Subcutaneous abdominal adipose tissue (tissue), 5 donors: ENCODE data around the gene TNFRSF9.
A peak's percentile ranks its signal among the peaks of the same experiment; 100 is the strongest.

Experiments
- H3K27ac ChIP-seq: one replicate; pipeline ENCODE4 v1.7.0; 2013; ENCODE audit warnings: low read depth, mild to moderate bottlenecking, inconsistent platforms, low read length, moderate library complexity
- H3K27me3 ChIP-seq, 5 donors: one replicate each; pipeline ENCODE4 v1.7.0; 2013; ENCODE audit warnings: low read length in 5 of 5, inconsistent platforms in 1 of 5; ENCODE audit not compliant: control insufficient read depth in 5 of 5, insufficient read depth in 4 of 5
- H3K36me3 ChIP-seq, 5 donors: one replicate each; pipeline ENCODE4 v1.7.0; 2013; ENCODE audit warnings: low read length in 5 of 5; ENCODE audit not compliant: control insufficient read depth in 5 of 5, insufficient read depth in 5 of 5
- H3K4me1 ChIP-seq, 5 donors: one replicate each; pipeline ENCODE4 v1.7.0; 2013; ENCODE audit warnings: low read length in 5 of 5, mild to moderate bottlenecking in 3 of 5, moderate library complexity in 1 of 5; ENCODE audit not compliant: control insufficient read depth in 5 of 5, insufficient read depth in 5 of 5
- H3K4me3 ChIP-seq, 5 donors: one replicate each; pipeline ENCODE4 v1.7.0; 2013; ENCODE audit warnings: low read length in 5 of 5, low read depth in 1 of 5
- H3K9ac ChIP-seq, 5 donors: one replicate each; pipeline ENCODE4 v1.7.0; 2013; ENCODE audit warnings: low read length in 5 of 5, mild to moderate bottlenecking in 4 of 5, moderate library complexity in 3 of 5
- H3K9me3 ChIP-seq, 5 donors: one replicate each; pipeline ENCODE4 v1.7.0; 2013; ENCODE audit warnings: low read length in 5 of 5; ENCODE audit not compliant: control insufficient read depth in 5 of 5
- donor health status: healthy.
- donor health status: healthy.
- donor health status: healthy.
- donor health status: healthy.
- donor health status: healthy.

The TNFRSF9 gene

GRCh38 chr1:7902478-7903085 is 38.1 kb downstream of the TNFRSF9 start:
- peak overlapping the region in 2 of 5 donors; percentile 5 to 64 for H3K9ac ChIP-seq
- H3K27me3 ChIP-seq = peaks cover 0 to 4% (median 0%) of the 10 kb centered on the region in 5 donors

DNA sequence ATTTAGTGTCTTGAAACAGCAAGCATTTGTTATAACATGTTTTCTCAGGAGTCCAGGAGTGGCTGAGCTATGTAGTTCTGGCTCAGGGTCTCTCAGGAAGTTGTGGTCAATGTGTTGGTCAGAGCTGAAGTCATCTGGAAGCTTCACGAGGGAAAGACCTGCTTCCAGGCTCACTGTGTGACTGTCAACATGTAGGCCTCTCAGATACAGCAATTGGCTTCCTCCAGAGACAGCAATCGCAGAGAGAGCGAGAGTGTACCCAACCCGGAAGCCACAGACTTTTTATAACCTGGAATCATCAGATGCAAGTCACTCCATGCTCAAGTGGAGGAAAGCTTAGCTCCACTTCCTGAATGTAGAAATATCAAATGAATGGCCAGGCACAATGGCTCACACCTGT is 40.9 kb downstream of the TNFRSF9 start:
- Histone ChIP-seq H3K4me1 (peaks cover 0 to 6% (median 5%) of the 10 kb centered on the region in 5 donors), H3K27me3 (peaks cover 0 to 4% (median 0%) of the 10 kb centered on the region in 5 donors), H3K9ac (no peak overlapping the region), H3K27ac (no peak overlapping the region), H3K9me3 (peaks cover 0 to 2% (median 0%) of the 10 kb centered on the region in 5 donors), H3K36me3 (no peaks in the 10 kb centered on the region), H3K4me3 (no peak overlapping the region)

More at GRCh38 chr1:7902478-7903085, 38.1 kb downstream of the TNFRSF9 start:
- Histone ChIP-seq H3K36me3 (no peaks in the 10 kb centered on the region), H3K4me3 (peak overlapping the region; percentile 37 to 68 (median 48)), H3K27ac (no peak overlapping the region), H3K9me3 (peaks cover 0 to 2% (median 0%) of the 10 kb centered on the region in 5 donors), H3K4me1 (peaks cover 0 to 6% (median 5%) of the 10 kb centered on the region in 5 donors)

GRCh38 chr1:7898962-7899361 is 41.7 kb downstream of the TNFRSF9 start:
- Histone ChIP-seq H3K27ac (no peak overlapping the region), H3K9ac (no peak overlapping the region), H3K36me3 (no peaks in the 10 kb centered on the region), H3K4me1 (peaks cover 0 to 6% (median 5%) of the 10 kb centered on the region in 5 donors), H3K4me3 (no peak overlapping the region), H3K9me3 (peaks cover 0 to 2% (median 0%) of the 10 kb centered on the region in 5 donors), H3K27me3 (peaks cover 0 to 4% (median 0%) of the 10 kb centered on the region in 5 donors)

GRCh38 chr1:7896994-7897393 is 43.6 kb downstream of the TNFRSF9 start:
- Histone ChIP-seq H3K4me1 (no peaks in the 10 kb centered on the region), H3K4me3 (no peak overlapping the region), H3K9me3 (peaks cover 0 to 2% (median 0%) of the 10 kb centered on the region in 5 donors), H3K9ac (no peak overlapping the region), H3K36me3 (no peaks in the 10 kb centered on the region), H3K27ac (no peak overlapping the region), H3K27me3 (peaks cover 0 to 1% (median 0%) of the 10 kb centered on the region in 5 donors)

- no peak overlapping the region for H3K4me3 ChIP-seq
- H3K9ac ChIP-seq = peak overlapping the region in 1 of 5 donors; percentile 30
- no peak overlapping the region for H3K27ac ChIP-seq
- no peaks in the 10 kb centered on the region for H3K36me3 ChIP-seq
- peaks cover 0 to 6% (median under 1%) of the 10 kb centered on the region in 5 donors for H3K27me3 ChIP-seq
- H3K4me1 ChIP-seq = no peaks in the 10 kb centered on the region
- H3K9me3 ChIP-seq = peaks cover 0 to 2% (median 0%) of the 10 kb centered on the region in 5 donors
These were observed 47.0 kb downstream of the TNFRSF9 start for GRCh38 chr1:7893529-7894180.

DNA sequence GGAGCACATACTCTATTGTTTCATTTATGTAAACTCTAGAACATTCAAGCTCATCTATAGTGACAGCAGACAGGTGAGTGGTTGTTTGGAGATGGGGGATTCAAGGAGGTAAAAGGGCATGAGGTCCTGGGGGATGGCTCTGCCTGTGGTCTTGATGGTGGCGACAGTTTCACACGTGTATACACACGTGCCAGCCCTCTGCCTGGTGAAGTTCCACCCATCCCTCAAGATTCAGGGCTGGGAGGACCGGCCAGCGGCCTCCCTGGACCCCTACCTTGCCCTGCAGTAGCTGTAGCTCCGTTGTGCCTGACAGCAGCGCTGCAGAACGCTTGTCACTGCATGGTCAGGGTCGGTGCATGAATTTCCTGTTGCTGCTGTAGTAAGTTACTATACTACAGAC is 48.8 kb downstream of the TNFRSF9 start:
- Histone ChIP-seq H3K9me3 (peaks cover 0 to 2% (median 0%) of the 10 kb centered on the region in 5 donors), H3K36me3 (no peaks in the 10 kb centered on the region), H3K9ac (no peak overlapping the region), H3K27ac (no peak overlapping the region), H3K27me3 (peaks cover 0 to 19% (median 9%) of the 10 kb centered on the region in 5 donors), H3K4me3 (no peak overlapping the region), H3K4me1 (no peaks in the 10 kb centered on the region)

DNA sequence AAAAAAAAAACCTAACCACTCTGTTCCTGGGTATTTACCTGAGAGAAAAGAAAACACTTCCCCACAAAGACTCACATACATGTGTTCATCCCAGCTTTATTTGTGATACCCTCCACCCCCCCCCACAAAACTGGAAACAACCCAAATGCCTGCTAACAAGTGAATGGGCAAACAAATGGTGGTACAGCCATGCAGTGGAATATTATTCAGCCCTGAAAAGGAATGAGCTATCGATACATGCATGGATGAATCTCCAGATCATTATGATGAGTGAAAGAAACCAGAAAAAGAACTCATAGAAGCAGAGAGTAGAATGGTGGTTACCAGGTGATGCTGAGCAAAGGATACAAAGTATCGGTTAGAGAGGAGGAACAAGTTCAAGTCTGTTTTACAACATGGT is 49.8 kb downstream of the TNFRSF9 start:
- H3K9ac ChIP-seq = no peak overlapping the region
- no peak overlapping the region for H3K4me3 ChIP-seq
- peaks cover 0 to 2% (median 0%) of the 10 kb centered on the region in 5 donors for H3K9me3 ChIP-seq
- H3K4me1 ChIP-seq = peaks cover 0 to 2% (median 0%) of the 10 kb centered on the region in 5 donors
- no peak overlapping the region for H3K27ac ChIP-seq
- H3K36me3 ChIP-seq = no peaks in the 10 kb centered on the region
- H3K27me3 ChIP-seq = peaks cover 0 to 23% (median 9%) of the 10 kb centered on the region in 5 donors

DNA sequence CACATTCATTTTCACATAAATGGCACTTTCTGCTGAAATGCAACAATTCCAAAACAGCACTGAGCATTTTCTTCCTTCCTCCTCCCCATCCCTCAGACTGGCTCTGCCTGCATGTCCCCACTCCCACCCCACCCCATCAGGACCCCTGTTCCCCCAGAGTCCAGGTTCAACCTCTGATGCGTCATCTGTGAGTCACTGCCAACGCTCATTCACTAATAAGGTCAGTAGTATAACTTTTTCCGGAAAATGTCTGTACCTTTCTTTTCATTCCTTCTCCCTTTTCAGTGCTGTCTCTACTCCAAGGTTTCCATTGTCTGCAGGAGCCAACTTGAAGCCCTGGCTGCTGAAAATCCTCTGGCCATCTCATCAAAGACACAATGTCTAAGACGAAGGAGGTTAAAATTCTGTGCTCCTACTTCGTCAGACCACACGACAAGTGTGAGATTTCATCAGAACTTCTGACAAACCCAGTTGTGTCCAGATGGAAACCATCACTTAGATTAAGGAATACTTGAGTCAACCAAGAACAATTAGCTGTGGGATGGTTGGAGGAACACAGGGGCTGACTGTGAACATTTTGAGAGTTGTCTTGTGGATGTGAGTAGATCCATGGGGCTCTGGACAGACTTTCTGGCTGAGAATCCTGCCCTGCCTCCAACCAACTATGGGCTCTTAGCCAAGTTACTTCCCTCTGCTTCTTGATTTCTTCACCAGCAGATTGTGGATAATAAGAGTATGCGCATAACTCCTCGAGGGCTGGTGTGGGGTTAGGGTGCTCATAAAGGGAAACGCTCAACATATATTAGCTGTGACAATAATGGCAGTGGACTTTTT is 52.2 kb downstream of the TNFRSF9 start:
- no peak overlapping the region for H3K27ac ChIP-seq
- no peak overlapping the region for H3K9ac ChIP-seq
- no peak overlapping the region for H3K4me3 ChIP-seq
- H3K36me3 ChIP-seq = no peaks in the 10 kb centered on the region
- H3K4me1 ChIP-seq = peaks cover 0 to 2% (median 0%) of the 10 kb centered on the region in 5 donors
- H3K27me3 ChIP-seq = peaks cover 0 to 32% (median 9%) of the 10 kb centered on the region in 5 donors
- peaks cover 0 to 4% (median 0%) of the 10 kb centered on the region in 5 donors for H3K9me3 ChIP-seq

GRCh38 chr1:7886405-7886745 is 54.3 kb downstream of the TNFRSF9 start:
- Histone ChIP-seq H3K4me3 (no peak overlapping the region), H3K27ac (no peak overlapping the region), H3K9me3 (peaks cover 0 to 4% (median 0%) of the 10 kb centered on the region in 5 donors), H3K36me3 (no peaks in the 10 kb centered on the region), H3K9ac (no peak overlapping the region), H3K27me3 (peaks cover 0 to 28% (median 9%) of the 10 kb centered on the region in 5 donors), H3K4me1 (peaks cover 0 to 2% (median 0%) of the 10 kb centered on the region in 5 donors)
